HG03575 (cell line): ENCODE measurements around the gene FYB1.

Experiments
- ATAC-seq: cut with Tn5 transposase; IDR thresholded peaks from one replicate; pipeline ENCODE4 v1.9.1; 2021; ENCODE audit not compliant: unreplicated experiment, insufficient number of reproducible peaks, low FRiP score; ENCODE audit errors: extremely low read depth

Gene FYB1

GRCh38 chr5:39143151-39143860 lies 76.1 kb downstream of the FYB1 start:
- ATAC-seq, result no peak

DNA sequence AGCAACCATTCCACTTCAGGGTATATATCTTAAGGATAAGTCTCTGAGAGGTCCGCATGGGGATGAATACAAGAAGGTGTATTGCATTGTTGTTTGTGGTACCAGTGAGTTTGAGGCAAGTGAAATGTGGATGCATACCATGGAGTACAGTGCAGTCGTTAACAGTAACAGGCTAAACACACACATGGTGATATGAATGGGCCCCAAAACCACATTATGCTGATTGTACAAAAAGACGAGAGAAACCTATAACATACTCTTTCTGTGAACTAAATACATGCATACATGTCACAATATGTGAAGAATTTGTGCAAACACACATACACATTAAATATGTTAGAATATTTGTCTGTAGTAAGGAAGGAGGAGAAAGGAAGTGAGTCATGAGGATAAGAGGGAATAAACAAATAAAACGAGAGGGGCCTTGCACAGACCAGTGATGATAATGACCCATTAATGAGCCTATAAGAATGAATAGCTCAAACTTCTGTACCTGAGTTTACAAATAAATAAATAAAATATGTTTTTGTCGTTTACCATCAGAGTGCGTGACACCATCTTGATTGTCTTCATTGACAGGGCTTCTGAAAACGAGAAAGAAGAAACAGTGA lies 78.7 kb downstream of the FYB1 start:
- ATAC-seq, result no peak

- ATAC-seq, result no peak
These were observed 80.5 kb downstream of the FYB1 start for GRCh38 chr5:39138892-39139291.

DNA sequence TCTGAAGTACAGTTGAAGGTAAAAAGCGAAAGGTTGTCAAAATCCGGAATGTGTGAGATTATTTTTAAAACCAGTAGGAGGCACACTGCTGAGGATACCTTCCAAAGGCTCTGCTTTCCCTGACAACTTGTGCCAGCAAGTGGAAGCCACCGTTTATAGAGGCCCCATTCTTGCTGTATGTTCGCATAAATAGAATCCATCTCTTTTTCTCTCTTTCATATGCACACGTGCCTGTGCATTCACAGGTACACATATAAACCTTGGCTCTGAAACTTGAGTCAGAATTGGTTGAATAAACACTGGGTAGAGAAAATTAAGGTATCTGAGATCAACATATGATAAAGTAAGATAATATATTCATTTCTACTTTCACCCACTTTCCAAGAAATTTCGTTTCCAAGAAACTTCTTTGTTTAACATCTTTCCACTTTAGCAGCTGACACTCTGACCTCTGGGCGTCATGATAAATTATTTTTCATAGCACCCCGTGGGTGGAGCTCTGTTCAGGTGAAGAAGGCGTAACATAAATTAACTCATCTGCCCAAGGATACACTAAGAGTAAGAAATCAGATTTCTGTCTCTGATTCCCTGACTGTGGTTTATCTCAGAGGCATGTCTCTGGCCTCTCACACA lies 81.4 kb downstream of the FYB1 start:
- no peak for ATAC-seq

GRCh38 chr5:39137391-39137790 lies 82.0 kb downstream of the FYB1 start:
- ATAC-seq, result no peak

DNA sequence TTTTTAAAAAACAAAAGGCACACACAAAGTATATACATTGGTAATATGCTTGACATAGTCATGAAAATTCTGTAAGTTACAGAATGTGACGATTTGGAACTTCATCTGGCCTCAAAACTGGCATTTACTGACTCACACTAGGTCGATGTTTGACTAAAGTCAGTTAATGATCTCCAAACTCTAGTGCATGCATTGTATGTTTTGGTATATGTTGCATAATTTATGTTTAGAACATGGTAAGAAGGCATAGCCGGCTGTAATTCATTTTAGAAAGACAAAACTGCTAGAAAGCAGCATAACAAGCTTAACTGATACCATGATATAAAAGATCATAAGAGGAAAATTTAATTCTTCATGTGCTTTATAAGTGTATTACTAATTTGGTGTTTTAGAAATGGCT lies 86.6 kb downstream of the FYB1 start:
- ATAC-seq, result no peak

GRCh38 chr5:39132128-39132447 lies 87.3 kb downstream of the FYB1 start:
- no peak for ATAC-seq

- no peak for ATAC-seq
These were observed 87.9 kb downstream of the FYB1 start for GRCh38 chr5:39131210-39132127.

- ATAC-seq, result no peak
These were observed 88.6 kb downstream of the FYB1 start for GRCh38 chr5:39130716-39131115.

- no peak for ATAC-seq
These were observed 97.4 kb downstream of the FYB1 start for GRCh38 chr5:39121922-39122321.

DNA sequence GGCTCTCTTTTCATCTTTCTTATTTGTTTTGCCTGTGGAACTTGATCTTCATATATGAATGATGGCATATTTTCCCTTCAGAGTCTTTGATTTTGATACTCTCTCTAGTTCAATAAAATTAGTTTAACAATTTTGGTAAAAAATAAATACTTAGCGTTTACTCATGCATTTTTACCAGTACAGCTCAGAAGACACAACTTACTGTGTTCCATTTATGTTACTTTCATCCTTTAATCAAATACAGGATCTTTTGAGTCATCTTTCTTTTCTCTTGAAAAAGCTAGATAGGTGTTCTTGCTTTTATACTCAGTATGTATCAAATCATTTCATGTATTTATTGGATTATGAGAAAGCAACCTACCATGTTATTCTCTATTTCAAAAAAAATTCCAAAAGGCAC lies 98.0 kb downstream of the FYB1 start:
- no peak for ATAC-seq

- ATAC-seq, result no peak
These were observed 99.3 kb downstream of the FYB1 start for GRCh38 chr5:39120052-39120420.

- no peak for ATAC-seq
These were observed 99.8 kb downstream of the FYB1 start for GRCh38 chr5:39119404-39120051.

DNA sequence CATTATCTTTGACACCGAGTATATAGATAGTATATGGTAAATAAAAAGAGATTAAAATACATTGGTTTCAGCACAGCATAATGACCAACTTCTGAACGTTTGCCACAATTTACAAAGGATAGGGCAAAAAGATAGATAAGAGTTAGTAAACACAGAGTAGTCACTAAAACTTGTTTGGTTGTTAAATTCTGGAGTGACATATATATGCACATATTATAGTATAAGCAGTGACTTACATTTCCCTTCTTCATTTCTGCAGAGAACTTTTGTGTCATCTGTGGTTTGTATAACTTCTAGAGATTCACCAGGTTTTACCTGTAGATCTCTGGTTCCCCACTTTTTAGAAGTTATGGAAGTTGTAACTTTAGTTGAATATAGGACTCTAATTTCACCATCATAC lies 100.7 kb downstream of the FYB1 start:
- ATAC-seq, result no peak

DNA sequence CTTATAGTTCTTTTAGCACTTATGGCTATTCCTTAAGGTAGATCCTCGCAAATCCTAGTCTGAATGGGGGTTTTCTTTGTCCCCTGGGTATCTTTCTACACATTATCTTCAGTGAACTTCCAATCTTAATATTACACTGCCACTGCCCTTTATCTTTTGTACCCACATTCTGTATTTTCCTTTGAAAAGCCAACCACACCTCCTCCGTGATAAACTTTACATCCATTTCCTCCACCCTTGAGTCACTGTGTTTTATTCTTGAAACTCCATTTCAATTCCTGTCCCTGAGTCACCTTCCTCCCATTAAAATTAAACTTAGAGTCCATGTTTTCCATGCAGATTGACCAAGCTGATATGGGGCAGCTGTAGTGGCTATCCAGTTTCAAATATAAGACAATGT lies 102.0 kb downstream of the FYB1 start:
- no peak for ATAC-seq

DNA sequence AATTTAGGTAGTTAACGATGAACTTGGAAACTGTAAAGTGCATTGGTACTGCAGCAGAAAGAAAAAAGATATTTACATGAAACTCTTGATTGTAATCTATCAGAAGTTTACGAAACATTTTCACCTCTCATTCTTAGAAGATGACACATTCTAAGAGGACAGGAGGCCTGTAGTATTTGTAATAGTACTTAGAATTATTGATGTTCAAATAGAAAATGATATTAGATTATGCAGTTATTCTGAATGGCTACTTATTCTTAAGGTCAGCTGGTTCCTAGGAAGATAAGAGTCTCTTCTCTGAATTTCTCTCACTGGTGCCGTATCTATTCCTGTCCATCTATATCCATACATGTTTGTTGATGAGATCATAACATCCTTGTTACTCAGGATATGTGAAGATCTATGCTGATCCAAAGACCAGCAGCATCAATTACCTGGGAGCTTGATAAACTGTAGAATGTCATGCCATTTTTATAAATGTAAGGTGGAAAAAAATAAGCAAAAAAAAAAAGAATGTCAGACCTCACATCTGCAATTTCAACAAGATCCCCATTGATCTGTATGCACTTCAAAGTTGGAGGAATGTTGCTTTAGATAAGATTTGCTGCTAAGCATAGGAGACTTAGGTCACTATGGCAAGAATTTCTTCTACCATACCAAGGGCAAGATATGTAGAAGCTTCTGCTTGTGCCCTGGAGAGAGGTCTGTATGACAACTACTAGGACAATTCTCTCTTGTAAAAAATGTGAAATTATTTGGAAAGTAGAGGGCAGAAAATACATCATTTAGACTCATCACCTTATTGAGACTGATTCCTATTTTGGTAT lies 102.8 kb downstream of the FYB1 start:
- no peak for ATAC-seq

DNA sequence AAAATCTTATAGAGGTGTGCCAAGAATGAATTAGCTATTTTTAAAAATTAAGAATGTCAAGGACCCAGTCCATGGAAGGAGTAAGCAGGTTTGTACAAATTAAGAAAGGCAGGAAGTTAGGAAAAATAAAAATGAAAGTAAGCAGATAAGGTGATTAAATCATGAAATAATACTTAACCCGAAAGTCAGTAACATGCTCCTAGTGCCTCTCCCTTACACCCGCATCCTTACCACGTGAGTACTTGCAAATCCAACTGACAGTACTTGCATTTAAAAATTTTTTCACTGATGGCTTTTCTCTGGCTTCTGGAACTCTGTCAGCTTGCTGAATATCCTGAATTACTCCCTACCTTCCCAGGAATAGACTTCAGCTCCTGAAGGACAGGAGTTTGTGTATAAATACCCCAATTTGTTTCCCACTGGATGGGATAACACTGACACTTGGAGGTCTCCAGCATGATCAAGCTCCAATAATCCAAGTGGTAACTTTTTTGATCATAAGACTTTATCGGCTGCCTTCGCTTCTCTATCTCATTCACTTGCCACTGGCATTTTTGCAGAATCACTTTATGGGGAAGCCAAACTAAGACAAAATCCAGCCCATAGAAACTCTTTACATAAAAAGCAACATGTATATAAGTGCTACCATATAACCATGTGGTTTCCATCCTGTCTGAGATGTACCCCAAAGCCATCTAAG lies 103.6 kb downstream of the FYB1 start:
- no peak for ATAC-seq

DNA sequence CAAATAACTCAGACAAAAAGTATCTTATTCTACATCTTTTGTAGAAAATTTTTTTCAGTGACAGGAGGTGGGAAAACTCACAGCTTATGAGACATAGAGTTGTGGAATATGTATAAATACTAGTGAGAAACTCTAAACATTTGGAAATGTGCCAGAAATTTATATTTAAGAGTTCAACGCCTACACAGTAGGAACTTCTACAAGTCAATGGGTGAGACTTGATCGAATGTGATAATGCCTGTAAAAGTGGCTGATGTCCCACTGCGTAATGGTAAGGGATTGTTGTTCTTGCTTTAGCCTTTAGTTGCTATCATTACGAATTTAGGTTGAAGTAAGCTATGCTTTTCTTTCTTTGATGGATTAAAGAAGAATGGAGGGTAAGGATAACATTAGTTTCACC lies 105.2 kb downstream of the FYB1 start:
- ATAC-seq, result no peak
